ENCODE results near the gene NOTCH2.

Gene NOTCH2

DNA sequence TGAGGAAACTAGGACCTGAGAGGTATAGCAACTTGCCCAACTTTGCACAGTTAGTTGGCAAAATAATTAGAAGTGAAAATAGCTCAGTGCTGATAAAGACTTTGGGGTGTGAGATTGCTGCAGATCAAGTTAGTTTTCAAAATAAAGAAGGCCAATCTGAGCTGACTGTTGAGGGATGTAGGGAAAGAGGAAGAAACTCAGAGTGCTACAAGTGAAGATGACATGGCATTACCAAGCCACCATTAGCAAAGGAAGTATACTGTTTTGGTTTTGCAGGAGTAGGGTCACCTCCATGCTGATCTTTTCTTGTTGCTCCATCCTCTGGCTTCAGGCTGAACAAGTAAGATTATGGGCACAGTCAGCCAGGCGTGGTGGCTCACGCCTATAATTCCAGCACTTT, 94.5 kb downstream of the NOTCH2 start (continued):
- TF ChIP-seq, protein P1, sequence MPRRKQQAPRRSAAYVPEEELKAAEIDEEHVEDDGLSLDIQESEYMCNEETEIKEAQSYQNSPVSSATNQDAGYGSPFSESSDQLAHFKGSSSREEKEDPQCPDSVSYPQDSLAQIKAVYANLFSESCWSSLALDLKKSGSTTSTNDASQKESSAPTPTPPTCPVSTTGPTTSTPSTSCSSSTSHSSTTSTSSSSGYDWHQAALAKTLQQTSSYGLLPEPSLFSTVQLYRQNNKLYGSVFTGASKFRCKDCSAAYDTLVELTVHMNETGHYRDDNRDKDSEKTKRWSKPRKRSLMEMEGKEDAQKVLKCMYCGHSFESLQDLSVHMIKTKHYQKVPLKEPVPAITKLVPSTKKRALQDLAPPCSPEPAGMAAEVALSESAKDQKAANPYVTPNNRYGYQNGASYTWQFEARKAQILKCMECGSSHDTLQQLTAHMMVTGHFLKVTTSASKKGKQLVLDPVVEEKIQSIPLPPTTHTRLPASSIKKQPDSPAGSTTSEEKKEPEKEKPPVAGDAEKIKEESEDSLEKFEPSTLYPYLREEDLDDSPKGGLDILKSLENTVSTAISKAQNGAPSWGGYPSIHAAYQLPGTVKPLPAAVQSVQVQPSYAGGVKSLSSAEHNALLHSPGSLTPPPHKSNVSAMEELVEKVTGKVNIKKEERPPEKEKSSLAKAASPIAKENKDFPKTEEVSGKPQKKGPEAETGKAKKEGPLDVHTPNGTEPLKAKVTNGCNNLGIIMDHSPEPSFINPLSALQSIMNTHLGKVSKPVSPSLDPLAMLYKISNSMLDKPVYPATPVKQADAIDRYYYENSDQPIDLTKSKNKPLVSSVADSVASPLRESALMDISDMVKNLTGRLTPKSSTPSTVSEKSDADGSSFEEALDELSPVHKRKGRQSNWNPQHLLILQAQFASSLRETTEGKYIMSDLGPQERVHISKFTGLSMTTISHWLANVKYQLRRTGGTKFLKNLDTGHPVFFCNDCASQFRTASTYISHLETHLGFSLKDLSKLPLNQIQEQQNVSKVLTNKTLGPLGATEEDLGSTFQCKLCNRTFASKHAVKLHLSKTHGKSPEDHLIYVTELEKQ (tag by site-specific recombination; IDR thresholded peaks at IDR 0.05; ENCODE audit: borderline replicate concordance): no peak

DNA sequence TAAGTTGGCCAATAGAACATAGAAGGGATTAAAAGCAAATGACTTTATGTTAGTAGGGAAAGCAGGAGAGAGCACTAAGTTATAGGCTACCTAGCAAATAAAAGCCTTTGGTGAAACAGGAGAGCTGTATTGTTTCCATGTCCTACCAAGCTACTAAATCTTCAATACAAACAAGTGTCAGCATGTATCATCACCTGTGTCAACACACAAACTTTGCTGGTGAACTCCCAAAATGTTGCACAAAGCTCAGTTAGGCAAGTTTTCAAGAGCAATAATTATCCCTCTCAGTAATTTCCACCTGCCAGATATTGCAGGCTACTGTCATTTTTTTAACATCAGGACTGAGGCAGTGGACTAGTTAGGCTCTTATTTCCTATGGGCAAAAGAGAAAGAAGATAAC, 95.4 kb downstream of the NOTCH2 start:
- Histone ChIP-seq H3K4me1 (ENCODE audit: control insufficient read depth, insufficient read depth, low read length) (no peaks in the 10 kb centered on the region), H3K9me3 (ENCODE audit: control insufficient read depth, insufficient read depth, low read depth, low read length) (no peaks in the 10 kb centered on the region), H3K27ac (ENCODE audit: extremely low read depth, low read depth, low read length) (no peak overlapping the region), H3K36me3 (ENCODE audit: control insufficient read depth in 2 of 2, insufficient read depth in 1 of 2, low read length in 2 of 2) (peaks cover 0 to 22% of the 10 kb centered on the region in 2 experiments; a peak in 1 of 3 replicates), H3K4me3 (ENCODE audit: low read depth, low read length) (no peak overlapping the region)
- ChIA-PET POLR2A (no interaction called here), CTCF (no interaction called here)
- TF ChIP-seq YY1 (tag by site-specific recombination; IDR thresholded peaks at IDR 0.05): no peak
- TF ChIP-seq, protein P2, sequence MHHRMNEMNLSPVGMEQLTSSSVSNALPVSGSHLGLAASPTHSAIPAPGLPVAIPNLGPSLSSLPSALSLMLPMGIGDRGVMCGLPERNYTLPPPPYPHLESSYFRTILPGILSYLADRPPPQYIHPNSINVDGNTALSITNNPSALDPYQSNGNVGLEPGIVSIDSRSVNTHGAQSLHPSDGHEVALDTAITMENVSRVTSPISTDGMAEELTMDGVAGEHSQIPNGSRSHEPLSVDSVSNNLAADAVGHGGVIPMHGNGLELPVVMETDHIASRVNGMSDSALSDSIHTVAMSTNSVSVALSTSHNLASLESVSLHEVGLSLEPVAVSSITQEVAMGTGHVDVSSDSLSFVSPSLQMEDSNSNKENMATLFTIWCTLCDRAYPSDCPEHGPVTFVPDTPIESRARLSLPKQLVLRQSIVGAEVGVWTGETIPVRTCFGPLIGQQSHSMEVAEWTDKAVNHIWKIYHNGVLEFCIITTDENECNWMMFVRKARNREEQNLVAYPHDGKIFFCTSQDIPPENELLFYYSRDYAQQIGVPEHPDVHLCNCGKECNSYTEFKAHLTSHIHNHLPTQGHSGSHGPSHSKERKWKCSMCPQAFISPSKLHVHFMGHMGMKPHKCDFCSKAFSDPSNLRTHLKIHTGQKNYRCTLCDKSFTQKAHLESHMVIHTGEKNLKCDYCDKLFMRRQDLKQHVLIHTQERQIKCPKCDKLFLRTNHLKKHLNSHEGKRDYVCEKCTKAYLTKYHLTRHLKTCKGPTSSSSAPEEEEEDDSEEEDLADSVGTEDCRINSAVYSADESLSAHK (tag by site-specific recombination; IDR thresholded peaks at IDR 0.05): no peak
- TF ChIP-seq ZNF785 (tag by site-specific recombination; IDR thresholded peaks at IDR 0.05): no peak
- no peak for TF ChIP-seq ZNF664 (tag by site-specific recombination; IDR thresholded peaks at IDR 0.05)
- TF ChIP-seq SALL2 (tag by site-specific recombination; IDR thresholded peaks at IDR 0.05; ENCODE audit: borderline replicate concordance): no peak
- no peak for TF ChIP-seq HOXD13 (CRISPR knock-in tag; IDR thresholded peaks at IDR 0.05; ENCODE audit: borderline replicate concordance)
- 0 out of 2 replicates have a peak, but pooled peaks have one; percentile 11 for TF ChIP-seq OSR2 (tag by site-specific recombination; IDR thresholded peaks at IDR 0.05)
- peak; percentile 86 for TF ChIP-seq SP7 (tag by site-specific recombination; IDR thresholded peaks at IDR 0.05)
- TF ChIP-seq ZNF585B (tag by site-specific recombination; IDR thresholded peaks at IDR 0.05): no peak
- TF ChIP-seq ZNF561 (tag by site-specific recombination; IDR thresholded peaks at IDR 0.05; ENCODE audit: borderline replicate concordance): no peak
- TF ChIP-seq ZNF571 (tag by site-specific recombination; IDR thresholded peaks at IDR 0.05): no peak

DNA sequence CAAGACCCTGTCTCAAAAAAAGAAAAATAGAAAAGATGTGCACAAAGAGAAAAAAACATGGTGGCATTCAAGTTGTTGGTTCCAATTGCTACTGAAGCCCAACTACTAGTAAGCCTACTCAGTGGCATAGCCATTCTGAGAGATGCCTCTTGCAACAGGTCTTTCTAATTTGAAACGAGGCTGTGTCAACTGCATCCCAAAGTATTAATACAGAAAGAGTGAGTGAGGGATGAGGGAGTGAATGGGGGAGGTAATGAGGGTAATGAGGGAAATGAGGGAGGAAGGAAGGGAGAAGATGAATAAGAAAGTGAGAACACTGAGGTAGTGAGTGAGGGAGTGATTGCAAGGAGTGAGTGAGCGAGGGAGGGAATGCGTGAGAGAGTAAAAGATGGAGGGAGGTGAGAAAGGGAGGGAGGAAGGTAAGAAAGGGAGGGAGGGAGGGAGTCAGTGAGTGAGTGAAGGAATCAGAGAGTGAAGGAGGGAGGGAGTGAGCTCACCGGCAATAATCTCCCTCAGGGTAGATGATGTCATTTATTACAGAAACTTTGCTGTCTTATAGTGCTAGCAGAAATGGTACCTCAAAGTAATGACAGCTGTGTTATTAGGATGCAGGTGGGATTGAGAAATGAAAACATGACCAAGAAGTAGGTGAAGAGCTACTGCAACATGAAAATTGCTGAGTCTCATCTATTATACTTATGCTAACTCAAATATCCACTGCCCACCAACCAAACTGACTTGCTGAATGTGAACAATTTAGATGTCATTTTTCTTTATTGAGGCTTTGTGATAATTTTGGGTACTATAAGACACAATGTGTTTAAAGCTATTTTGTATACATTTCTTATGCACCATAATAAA, 97.5 kb downstream of the NOTCH2 start:
- Histone ChIP-seq H3K36me3 (ENCODE audit: control insufficient read depth in 2 of 2, insufficient read depth in 1 of 2, low read length in 2 of 2) (peaks cover 4 to 42% of the 10 kb centered on the region in 2 experiments; a peak in 2 of 3 replicates), H3K4me1 (ENCODE audit: control insufficient read depth, insufficient read depth, low read length) (no peaks in the 10 kb centered on the region), H3K4me3 (ENCODE audit: low read depth, low read length) (no peak overlapping the region), H3K27ac (ENCODE audit: extremely low read depth, low read depth, low read length) (no peak overlapping the region), H3K9me3 (ENCODE audit: control insufficient read depth, insufficient read depth, low read depth, low read length) (no peaks in the 10 kb centered on the region)
- ChIA-PET POLR2A (no interaction called here), CTCF (interaction anchor here (1.0 kb wide), 1 partner anchor 23 kb away, joined by 3 read pairs; no protein-coding TSS in a partner anchor)
- TF ChIP-seq ZNF2 (tag by site-specific recombination; IDR thresholded peaks at IDR 0.05) (no peak), ZNF660 (tag by site-specific recombination; IDR thresholded peaks at IDR 0.05) (0 out of 2 replicates have a peak, but pooled peaks have one; percentile 36), FEZF1 (tag by site-specific recombination; IDR thresholded peaks at IDR 0.05) (peak; percentile 61), ZNF211 (tag by site-specific recombination; IDR thresholded peaks at IDR 0.05; ENCODE audit: low read depth) (no peak), ZNF785 (tag by site-specific recombination; IDR thresholded peaks at IDR 0.05) (no peak)
- TF ChIP-seq, protein P3, sequence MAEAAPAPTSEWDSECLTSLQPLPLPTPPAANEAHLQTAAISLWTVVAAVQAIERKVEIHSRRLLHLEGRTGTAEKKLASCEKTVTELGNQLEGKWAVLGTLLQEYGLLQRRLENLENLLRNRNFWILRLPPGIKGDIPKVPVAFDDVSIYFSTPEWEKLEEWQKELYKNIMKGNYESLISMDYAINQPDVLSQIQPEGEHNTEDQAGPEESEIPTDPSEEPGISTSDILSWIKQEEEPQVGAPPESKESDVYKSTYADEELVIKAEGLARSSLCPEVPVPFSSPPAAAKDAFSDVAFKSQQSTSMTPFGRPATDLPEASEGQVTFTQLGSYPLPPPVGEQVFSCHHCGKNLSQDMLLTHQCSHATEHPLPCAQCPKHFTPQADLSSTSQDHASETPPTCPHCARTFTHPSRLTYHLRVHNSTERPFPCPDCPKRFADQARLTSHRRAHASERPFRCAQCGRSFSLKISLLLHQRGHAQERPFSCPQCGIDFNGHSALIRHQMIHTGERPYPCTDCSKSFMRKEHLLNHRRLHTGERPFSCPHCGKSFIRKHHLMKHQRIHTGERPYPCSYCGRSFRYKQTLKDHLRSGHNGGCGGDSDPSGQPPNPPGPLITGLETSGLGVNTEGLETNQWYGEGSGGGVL (tag by site-specific recombination; IDR thresholded peaks at IDR 0.05): peak; percentile 93
- TF ChIP-seq, protein P1 (tag by site-specific recombination; IDR thresholded peaks at IDR 0.05; ENCODE audit: borderline replicate concordance): peak; percentile 42; the same call in 1 of the 2 replicates
- TF ChIP-seq, protein P4, sequence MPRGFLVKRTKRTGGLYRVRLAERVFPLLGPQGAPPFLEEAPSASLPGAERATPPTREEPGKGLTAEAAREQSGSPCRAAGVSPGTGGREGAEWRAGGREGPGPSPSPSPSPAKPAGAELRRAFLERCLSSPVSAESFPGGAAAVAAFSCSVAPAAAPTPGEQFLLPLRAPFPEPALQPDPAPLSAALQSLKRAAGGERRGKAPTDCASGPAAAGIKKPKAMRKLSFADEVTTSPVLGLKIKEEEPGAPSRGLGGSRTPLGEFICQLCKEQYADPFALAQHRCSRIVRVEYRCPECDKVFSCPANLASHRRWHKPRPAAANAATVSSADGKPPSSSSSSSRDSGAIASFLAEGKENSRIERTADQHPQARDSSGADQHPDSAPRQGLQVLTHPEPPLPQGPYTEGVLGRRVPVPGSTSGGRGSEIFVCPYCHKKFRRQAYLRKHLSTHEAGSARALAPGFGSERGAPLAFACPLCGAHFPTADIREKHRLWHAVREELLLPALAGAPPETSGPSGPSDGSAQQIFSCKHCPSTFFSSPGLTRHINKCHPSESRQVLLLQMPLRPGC (tag by site-specific recombination; IDR thresholded peaks at IDR 0.05): peak; percentile 63; the same call in 1 of the 2 replicates
